Measurements from ENCODE around the gene CDK12.
"Not testable (repeated sequence)": the region's sequence is repeated elsewhere in the genome, so short reads cannot be mapped to it uniquely, and the experiment has no call there.

Gene CDK12

DNA sequence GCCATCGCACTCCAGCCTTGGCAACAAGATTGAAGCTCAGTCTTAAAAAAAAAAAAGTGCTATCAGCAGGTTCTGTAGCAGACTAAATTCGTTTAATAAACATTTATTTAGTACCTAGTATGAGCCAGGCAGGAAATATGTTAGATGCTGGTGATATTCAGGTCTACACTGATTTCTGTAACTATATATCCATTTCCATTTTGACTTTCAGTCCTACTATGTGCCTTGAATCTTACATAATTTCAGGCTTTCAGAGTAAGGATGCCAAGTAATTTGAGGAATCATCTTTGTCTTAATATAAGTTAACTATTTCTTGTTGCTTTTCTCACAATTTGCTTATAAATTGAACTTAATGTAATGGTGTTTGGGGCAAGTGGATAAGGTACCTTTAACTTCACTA lies 46.2 kb downstream of the CDK12 start:
- FAIRE-seq: no peak

- FAIRE-seq: no peak
Observed at GRCh38 chr17:39508987-39509386, 47.7 kb downstream of the CDK12 start.

DNA sequence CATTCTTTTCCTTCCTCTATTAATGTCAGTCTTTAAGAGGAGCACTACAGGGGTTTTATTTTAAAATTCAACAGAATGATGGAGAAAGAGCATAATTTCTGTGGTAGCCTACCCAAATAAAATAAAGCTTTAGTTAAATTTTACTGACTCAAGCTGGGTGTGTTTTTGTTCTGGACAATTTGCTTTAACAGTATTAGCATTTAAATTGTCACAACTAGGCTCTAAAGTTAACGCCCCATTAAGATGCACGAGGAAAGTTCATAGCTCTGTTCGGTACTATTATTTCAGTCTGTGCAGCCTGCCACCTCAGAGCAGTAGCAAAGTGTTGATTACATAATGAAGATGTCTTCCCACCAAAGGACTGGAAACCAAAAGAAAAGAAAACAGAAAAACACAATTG lies 52.0 kb downstream of the CDK12 start:
- FAIRE-seq: no peak

DNA sequence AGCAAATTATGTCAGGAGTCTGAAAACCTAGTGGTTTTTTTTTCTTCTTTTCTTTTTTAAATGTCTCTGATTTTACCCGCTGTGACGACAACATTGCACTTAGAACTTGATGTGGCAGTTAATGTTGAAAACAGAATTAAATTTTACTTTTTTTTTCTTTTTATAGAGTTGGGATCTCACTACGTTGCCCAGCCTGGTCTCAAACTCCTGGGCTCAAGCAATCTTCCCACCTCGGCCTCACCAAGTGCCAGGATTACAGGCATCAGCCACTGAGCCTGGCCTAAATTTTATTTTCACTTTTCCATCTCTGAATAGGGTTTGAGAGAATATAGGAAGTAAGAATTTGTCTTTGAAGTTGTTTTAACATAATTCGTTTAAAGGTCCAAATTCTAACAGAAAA lies 52.6 kb downstream of the CDK12 start:
- FAIRE-seq: no peak

DNA sequence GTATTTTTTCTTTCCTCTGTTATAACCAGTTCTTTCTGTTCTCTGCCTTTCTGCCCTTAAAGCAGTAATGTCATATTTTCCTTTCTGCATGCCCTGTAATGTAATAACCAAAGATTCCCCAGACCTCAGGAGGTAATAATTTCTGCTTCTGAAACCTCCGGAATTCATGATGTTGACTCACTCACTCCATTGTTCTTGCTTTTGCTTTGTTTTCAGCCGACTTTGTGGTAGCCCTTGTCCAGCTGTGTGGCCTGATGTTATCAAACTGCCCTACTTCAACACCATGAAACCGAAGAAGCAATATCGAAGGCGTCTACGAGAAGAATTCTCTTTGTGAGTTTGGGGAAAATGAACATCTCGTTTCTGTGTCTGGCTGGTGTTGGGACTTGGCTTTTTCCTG lies 55.9 kb downstream of the CDK12 start:
- FAIRE-seq: no peak

- FAIRE-seq: no peak
Observed at GRCh38 chr17:39525801-39526506, 64.7 kb downstream of the CDK12 start.

DNA sequence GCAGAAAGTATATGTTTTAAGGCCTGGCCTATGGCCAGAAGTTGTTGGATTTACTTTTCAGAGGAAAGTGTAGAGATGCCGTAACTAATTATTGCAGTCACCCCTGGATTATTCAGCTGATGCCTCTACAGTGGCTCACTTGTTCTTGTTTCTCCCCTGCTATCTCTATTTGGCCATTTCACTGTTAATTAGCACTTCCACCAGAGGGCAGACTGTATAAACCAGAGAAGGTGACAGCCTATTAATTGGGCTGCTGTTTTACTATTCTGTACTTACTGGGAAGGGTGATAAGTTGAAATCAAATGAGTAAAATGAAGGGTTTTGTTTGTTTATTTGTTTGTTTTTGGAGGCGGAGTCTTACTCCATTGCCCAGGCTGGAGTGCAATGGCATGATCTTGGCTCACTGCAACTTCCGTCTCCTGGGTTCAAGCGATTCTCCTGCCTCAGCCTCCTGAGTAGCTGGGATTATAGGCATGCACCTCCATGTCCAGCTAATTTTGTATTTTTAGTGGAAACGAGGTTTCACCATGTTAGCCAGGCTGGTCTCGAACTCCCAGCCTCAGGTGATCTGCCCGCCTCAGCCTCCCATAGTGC lies 66.0 kb downstream of the CDK12 start:
- no peak for FAIRE-seq

GRCh38 chr17:39529455-39529854 lies 68.2 kb downstream of the CDK12 start:
- FAIRE-seq: no peak

- FAIRE-seq: no peak
Observed at GRCh38 chr17:39530513-39530912, 69.2 kb downstream of the CDK12 start.

- FAIRE-seq: no peak
Observed at GRCh38 chr17:39531252-39531651, 70.0 kb downstream of the CDK12 start.

- FAIRE-seq: no peak
Observed at GRCh38 chr17:39533891-39534290, 72.6 kb downstream of the CDK12 start.

GRCh38 chr17:39534768-39535405 lies 73.6 kb downstream of the CDK12 start:
- no peak for FAIRE-seq

GRCh38 chr17:39536468-39536867 lies 75.2 kb downstream of the CDK12 start:
- no peak for FAIRE-seq

GRCh38 chr17:39537364-39537763 lies 76.1 kb downstream of the CDK12 start:
- FAIRE-seq: not testable (repeated sequence)

- no peak for FAIRE-seq
Observed at GRCh38 chr17:39538866-39539265, 77.6 kb downstream of the CDK12 start.

DNA sequence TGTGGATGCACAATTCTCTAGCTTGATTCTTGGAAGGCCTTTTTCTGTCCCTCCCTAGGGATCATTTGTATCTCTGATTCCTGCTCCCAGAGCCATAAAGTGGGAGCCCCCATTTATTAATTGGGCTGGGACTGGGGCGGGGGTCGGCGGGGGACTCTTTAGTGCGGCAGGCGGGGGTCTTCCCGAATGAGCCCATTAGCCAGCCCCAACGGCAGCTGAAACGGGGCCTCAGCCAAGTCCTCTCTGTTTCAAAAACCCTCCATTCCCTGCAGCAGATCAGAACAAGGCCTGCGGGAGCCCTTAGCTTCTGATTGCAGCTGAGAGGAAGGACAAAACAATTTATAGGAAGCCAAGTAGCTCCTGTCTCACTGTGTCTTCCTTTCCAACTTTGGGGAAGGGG lies 79.3 kb downstream of the CDK12 start:
- FAIRE-seq: no peak

- FAIRE-seq: no peak
Observed at GRCh38 chr17:39541652-39542051, 80.4 kb downstream of the CDK12 start.

GRCh38 chr17:39543176-39543575 lies 81.9 kb downstream of the CDK12 start:
- FAIRE-seq: no peak

DNA sequence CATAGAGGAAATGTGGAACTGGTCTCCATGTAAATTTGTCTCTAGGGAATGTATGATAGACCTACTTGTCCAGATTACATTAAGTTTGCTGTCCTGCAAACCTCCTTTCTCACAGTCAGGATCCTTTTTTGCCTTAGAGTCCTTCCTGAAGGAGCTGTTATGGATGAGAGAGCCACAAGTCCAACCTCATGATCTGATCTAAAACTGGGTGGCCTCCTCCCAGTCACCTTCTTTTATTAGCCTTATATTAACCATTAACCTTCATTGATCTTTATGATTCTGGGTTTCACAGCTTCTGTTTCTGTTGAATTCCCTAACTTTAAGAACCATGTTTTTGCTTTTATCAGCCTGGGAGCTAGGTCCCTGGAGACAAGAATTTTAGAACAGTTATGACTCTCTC lies 82.4 kb downstream of the CDK12 start:
- FAIRE-seq: no peak

- not testable (repeated sequence) for FAIRE-seq
Observed at GRCh38 chr17:39544361-39544760, 83.1 kb downstream of the CDK12 start.

DNA sequence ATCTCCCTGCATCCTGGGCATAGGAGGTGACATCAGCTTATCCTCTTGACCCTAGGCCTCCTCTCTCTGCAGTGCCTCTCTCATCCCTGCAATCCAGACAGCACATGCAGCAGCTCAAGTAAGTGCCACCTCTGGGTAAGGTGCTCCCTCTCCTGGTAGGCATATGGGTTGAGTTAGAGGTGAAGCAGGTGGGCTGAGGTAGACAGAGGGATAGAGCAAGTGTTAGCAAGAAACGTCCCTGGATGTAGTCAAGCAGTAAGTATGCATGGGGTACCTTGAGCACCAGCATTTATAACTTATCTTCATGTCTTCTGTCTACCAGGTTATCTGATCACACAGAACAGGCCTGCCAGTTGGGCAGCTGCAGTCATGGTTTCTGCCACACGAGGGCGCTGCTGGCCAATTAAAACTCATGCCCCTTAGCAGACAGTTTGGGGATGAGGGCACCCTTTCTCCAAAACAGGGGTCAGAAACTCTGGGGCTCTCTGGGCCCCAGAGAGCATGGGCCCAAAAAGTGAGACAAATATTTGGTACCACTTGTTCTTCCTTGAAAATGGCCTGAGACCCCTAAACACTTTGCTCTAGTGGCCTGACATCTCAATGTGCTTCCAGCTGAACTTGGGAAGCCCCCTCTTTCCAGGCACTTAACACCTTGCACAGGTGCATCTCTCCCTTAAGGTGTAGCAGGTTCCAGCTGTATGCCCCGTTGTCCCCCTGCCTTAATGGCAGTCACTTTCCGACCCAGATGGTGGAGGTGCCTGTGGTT lies 86.6 kb downstream of the CDK12 start:
- no peak for FAIRE-seq

GRCh38 chr17:39548494-39549225 lies 87.4 kb downstream of the CDK12 start:
- no peak for FAIRE-seq

Measured in endometrium (tissue), 2 donors.